GM12872 (cell line): Measurements from ENCODE around the gene MND1.

ENCODE experiments used
- CTCF ChIP-seq: IDR thresholded peaks from 3 replicates; pipeline ENCODE4 v1.5.1; 2011; ENCODE audit warnings: low read depth, mild to moderate bottlenecking, low read length, moderate library complexity; ENCODE audit not compliant: insufficient read depth

MND1 gene

GRCh38 chr4:153318696-153319320 is 25.7 kb upstream of the MND1 start:
- TF ChIP-seq CTCF = peak; percentile 70

GRCh38 chr4:153322791-153323190 is 21.7 kb upstream of the MND1 start:
- no peak for TF ChIP-seq CTCF

GRCh38 chr4:153324046-153324445 is 20.4 kb upstream of the MND1 start:
- no peak for TF ChIP-seq CTCF

- no peak for TF ChIP-seq CTCF
Measured at GRCh38 chr4:153325558-153325957, 18.9 kb upstream of the MND1 start.

- TF ChIP-seq CTCF = no peak
Measured at GRCh38 chr4:153326513-153326912, 18.0 kb upstream of the MND1 start.

GRCh38 chr4:153327247-153327646 is 17.2 kb upstream of the MND1 start:
- no peak for TF ChIP-seq CTCF

GRCh38 chr4:153332936-153333335 is 11.6 kb upstream of the MND1 start:
- TF ChIP-seq CTCF = no peak
